ENCODE measurements around the gene PTPRR.

PTPRR gene

DNA sequence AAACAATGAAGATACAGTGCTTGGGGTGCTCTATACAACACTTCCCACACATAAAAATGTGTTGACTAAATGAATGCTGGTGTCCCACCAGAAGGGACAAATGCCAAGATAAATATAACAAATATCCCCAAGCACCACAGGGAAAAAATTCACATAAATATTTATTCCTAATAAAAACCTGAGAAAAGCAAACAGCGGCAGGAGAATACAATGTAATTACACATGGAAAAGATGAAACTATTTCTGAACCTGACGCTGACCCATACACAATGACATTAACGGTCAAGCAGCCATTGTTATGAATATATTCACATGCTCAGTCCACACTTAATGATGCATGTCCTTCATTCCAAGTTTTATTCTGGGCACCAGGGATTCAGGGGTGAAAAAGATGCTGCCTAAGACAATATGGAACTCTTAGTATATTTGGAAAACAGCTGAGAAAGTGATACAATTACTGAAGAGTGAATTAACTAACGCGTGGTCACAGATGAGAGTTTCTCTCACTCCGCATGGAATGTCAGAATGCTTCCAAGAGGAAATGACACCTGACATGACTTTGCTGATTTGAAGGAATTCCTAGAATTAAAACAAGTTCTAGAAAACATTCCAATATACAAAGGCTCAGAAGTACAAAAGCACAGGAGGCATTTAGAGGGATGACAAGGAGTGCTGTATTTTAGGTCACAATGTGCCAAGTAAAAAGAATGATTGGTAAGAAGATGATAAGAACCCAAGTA is 27.9 kb upstream of the PTPRR start:
- H3K79me2 ChIP-seq (ENCODE audit: control insufficient read depth, low read length) = no peaks in the 10 kb centered on the region
- H3K36me3 ChIP-seq (ENCODE audit: control insufficient read depth, low read length) = no peaks in the 10 kb centered on the region
- H3K4me1 ChIP-seq (ENCODE audit: control insufficient read depth, low read length) = no peaks in the 10 kb centered on the region
- H3K4me2 ChIP-seq (ENCODE audit: low read length) = no peak overlapping the region
- H3K4me3 ChIP-seq (ENCODE audit: low read length) = no peak overlapping the region
- H3K9me2 ChIP-seq (replicated peaks; ENCODE audit: control insufficient read depth, low read length) = no peaks in the 10 kb centered on the region
- TF ChIP-seq EZH2phosphoT487 (IDR thresholded peaks at IDR 0.05; ENCODE audit: borderline replicate concordance, low read length) (no peak), CTCF (IDR thresholded peaks at IDR 0.05; ENCODE audit: low read depth, low read length, poor library complexity, severe bottlenecking) (no peak)
- no peaks in the 10 kb centered on the region for H3K9me3 ChIP-seq (ENCODE audit: control insufficient read depth, insufficient read depth, low read length)
- no peak overlapping the region for H3K27ac ChIP-seq (ENCODE audit: low read depth, low read length)
- H3F3A ChIP-seq (ENCODE audit: control insufficient read depth, insufficient read depth) = no peaks in the 10 kb centered on the region
- H4K20me1 ChIP-seq (ENCODE audit: control insufficient read depth, insufficient read depth, low read depth, low read length) = no peaks in the 10 kb centered on the region
- no peaks in the 10 kb centered on the region for H3K27me3 ChIP-seq (ENCODE audit: control insufficient read depth, low read length)

DNA sequence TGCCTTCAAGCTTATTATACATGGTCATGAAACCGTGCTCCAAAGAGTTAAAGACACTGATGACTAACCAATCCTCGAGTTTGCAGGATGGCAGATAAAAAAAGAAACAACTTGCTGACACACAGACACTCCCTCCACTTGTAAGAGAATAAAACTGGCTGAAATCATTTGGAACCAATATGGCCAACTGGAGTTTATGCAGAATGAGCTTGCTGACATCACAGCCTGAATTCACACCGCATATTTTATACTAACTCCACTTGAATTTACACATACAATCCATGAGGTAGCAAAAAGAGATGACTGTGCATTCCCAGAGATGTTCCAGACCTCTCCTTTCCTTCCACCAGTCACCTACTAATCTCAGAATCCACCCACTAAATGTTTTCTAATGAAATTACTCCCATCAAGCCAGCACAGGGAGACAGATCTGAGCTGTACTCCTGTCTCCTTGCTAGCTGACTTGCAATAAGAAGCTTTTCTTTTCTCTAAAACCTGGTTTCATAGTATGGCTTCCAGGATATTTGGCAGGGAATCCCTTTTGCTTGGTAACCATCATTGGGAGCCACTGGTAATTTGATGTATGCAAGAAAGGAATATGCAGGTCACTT is 15.8 kb upstream of the PTPRR start:
- Histone ChIP-seq H3F3A (ENCODE audit: control insufficient read depth, insufficient read depth) (no peaks in the 10 kb centered on the region), H3K4me3 (ENCODE audit: low read length) (no peak overlapping the region), H4K20me1 (ENCODE audit: control insufficient read depth, insufficient read depth, low read depth, low read length) (no peaks in the 10 kb centered on the region), H3K9me3 (ENCODE audit: control insufficient read depth, insufficient read depth, low read length) (no peaks in the 10 kb centered on the region), H3K4me2 (ENCODE audit: low read length) (no peak overlapping the region), H3K27ac (ENCODE audit: low read depth, low read length) (no peak overlapping the region), H3K36me3 (ENCODE audit: control insufficient read depth, low read length) (no peaks in the 10 kb centered on the region), H3K27me3 (ENCODE audit: control insufficient read depth, low read length) (no peaks in the 10 kb centered on the region), H3K9me2 (replicated peaks; ENCODE audit: control insufficient read depth, low read length) (no peaks in the 10 kb centered on the region), H3K4me1 (ENCODE audit: control insufficient read depth, low read length) (no peaks in the 10 kb centered on the region), H3K79me2 (ENCODE audit: control insufficient read depth, low read length) (no peaks in the 10 kb centered on the region)
- no peak for TF ChIP-seq EZH2phosphoT487 (IDR thresholded peaks at IDR 0.05; ENCODE audit: borderline replicate concordance, low read length)
- TF ChIP-seq CTCF (IDR thresholded peaks at IDR 0.05; ENCODE audit: low read depth, low read length, poor library complexity, severe bottlenecking) = no peak

GRCh38 chr12:70933133-70933532 is 12.6 kb upstream of the PTPRR start:
- Histone ChIP-seq H3K9me2 (replicated peaks; ENCODE audit: control insufficient read depth, low read length) (no peaks in the 10 kb centered on the region), H3K4me1 (ENCODE audit: control insufficient read depth, low read length) (no peaks in the 10 kb centered on the region), H3K79me2 (ENCODE audit: control insufficient read depth, low read length) (no peaks in the 10 kb centered on the region), H3K36me3 (ENCODE audit: control insufficient read depth, low read length) (no peaks in the 10 kb centered on the region), H3K9me3 (ENCODE audit: control insufficient read depth, insufficient read depth, low read length) (no peaks in the 10 kb centered on the region), H3K27ac (ENCODE audit: low read depth, low read length) (no peak overlapping the region), H3K4me2 (ENCODE audit: low read length) (no peak overlapping the region), H3K27me3 (ENCODE audit: control insufficient read depth, low read length) (no peaks in the 10 kb centered on the region), H3K4me3 (ENCODE audit: low read length) (no peak overlapping the region), H4K20me1 (ENCODE audit: control insufficient read depth, insufficient read depth, low read depth, low read length) (no peaks in the 10 kb centered on the region), H3F3A (ENCODE audit: control insufficient read depth, insufficient read depth) (no peaks in the 10 kb centered on the region)
- TF ChIP-seq EZH2phosphoT487 (IDR thresholded peaks at IDR 0.05; ENCODE audit: borderline replicate concordance, low read length) (no peak), CTCF (IDR thresholded peaks at IDR 0.05; ENCODE audit: low read depth, low read length, poor library complexity, severe bottlenecking) (no peak)

Measured in DOHH2 (cell line).